ENCODE measurements around the gene KREMEN1. TPM values are rescaled to one million over a fixed set of nuclear protein-coding genes. Genes with fewer than 3 reads are reported as not detected.
A peak's percentile ranks its signal among the peaks of the same experiment; 100 is the strongest.

KREMEN1 gene
- total RNA-seq, 6 donors from 2014 or later: 8.4 to 24.3 (median 15.9) TPM

GRCh38 chr22:29172216-29172615 is 99.4 kb downstream of the KREMEN1 start:
- Histone ChIP-seq H3K4me1 (no peaks in the 10 kb centered on the region), H3K27ac (no peak overlapping the region), H3K36me3 (no peaks in the 10 kb centered on the region), H3K9me3 (peaks cover 10 to 15% (median 12%) of the 10 kb centered on the region in 4 donors), H3K27me3 (no peaks in the 10 kb centered on the region), H3K4me3 (no peak overlapping the region)
- TF ChIP-seq CTCF (IDR thresholded peaks at IDR 0.05) (no peak), EP300 (IDR thresholded peaks at IDR 0.05) (no peak), POLR2AphosphoS5 (IDR thresholded peaks at IDR 0.05) (no peak), POLR2A (IDR thresholded peaks at IDR 0.05) (no peak)
- DNase-seq: no peak
- WGBS, 2 donors: 88 to 89% methylated on average over 5 to 6 of the region's 6 CpGs
- ATAC-seq (ENCODE audit: low FRiP score in 2 of 2): peak in 1 of 2 donors; percentile 13

GRCh38 chr22:29175312-29175835 is 102.5 kb downstream of the KREMEN1 start:
- no peaks in the 10 kb centered on the region for H3K4me1 ChIP-seq
- H3K9me3 ChIP-seq: peaks cover 10 to 15% (median 12%) of the 10 kb centered on the region in 4 donors
- H3K27me3 ChIP-seq: no peaks in the 10 kb centered on the region
- no peak for TF ChIP-seq POLR2AphosphoS5 (IDR thresholded peaks at IDR 0.05)
- TF ChIP-seq CTCF (IDR thresholded peaks at IDR 0.05): no peak
- TF ChIP-seq EP300 (IDR thresholded peaks at IDR 0.05): no peak
- no peak for TF ChIP-seq POLR2A (IDR thresholded peaks at IDR 0.05)
- ATAC-seq (ENCODE audit: low FRiP score in 2 of 2) (no peak), DNase-seq (no peak)
- H3K27ac ChIP-seq: no peak overlapping the region
- 87 to 92% methylated on average over 1 of the region's 1 CpG for WGBS, 2 donors
- H3K4me3 ChIP-seq: no peak overlapping the region
- H3K36me3 ChIP-seq: no peaks in the 10 kb centered on the region

- DNase-seq (no peak), ATAC-seq (ENCODE audit: low FRiP score in 2 of 2) (no peak)
- Histone ChIP-seq H3K4me3 (no peak overlapping the region), H3K36me3 (no peaks in the 10 kb centered on the region), H3K4me1 (no peaks in the 10 kb centered on the region), H3K27ac (no peak overlapping the region), H3K27me3 (no peaks in the 10 kb centered on the region), H3K9me3 (no peaks in the 10 kb centered on the region)
- 88 to 92% methylated on average over 19 of the region's 19 CpGs for WGBS, 2 donors
- no peak for TF ChIP-seq POLR2A (IDR thresholded peaks at IDR 0.05)
- no peak for TF ChIP-seq CTCF (IDR thresholded peaks at IDR 0.05)
- no peak for TF ChIP-seq POLR2AphosphoS5 (IDR thresholded peaks at IDR 0.05)
- no peak for TF ChIP-seq EP300 (IDR thresholded peaks at IDR 0.05)
Observed at GRCh38 chr22:29183971-29184848, 111.4 kb downstream of the KREMEN1 start.

- TF ChIP-seq EP300 (IDR thresholded peaks at IDR 0.05): no peak
- TF ChIP-seq POLR2AphosphoS5 (IDR thresholded peaks at IDR 0.05): no peak
- TF ChIP-seq CTCF (IDR thresholded peaks at IDR 0.05): no peak
- H3K27ac ChIP-seq: no peak overlapping the region
- H3K4me1 ChIP-seq: no peaks in the 10 kb centered on the region
- WGBS, 2 donors: 86 to 95% methylated on average over 12 of the region's 12 CpGs
- peak in 1 of 2 donors; percentile 19 for ATAC-seq (ENCODE audit: low FRiP score in 2 of 2)
- H3K27me3 ChIP-seq: no peaks in the 10 kb centered on the region
- DNase-seq: no peak
- no peaks in the 10 kb centered on the region for H3K36me3 ChIP-seq
- no peak overlapping the region for H3K4me3 ChIP-seq
- no peaks in the 10 kb centered on the region for H3K9me3 ChIP-seq
Observed at GRCh38 chr22:29184849-29185490, 112.1 kb downstream of the KREMEN1 start.

Measured in upper lobe of left lung (tissue), 6 donors.